IPS DF 19.7 (cell line): Measurements from ENCODE around the gene HHIPL1.
A peak's percentile ranks its signal among the peaks of the same experiment; 100 is the strongest.

Source experiments
- DNase-seq: peaks from one replicate; pipeline ENCODE4 v3.0.0-alpha.2; 2013; ENCODE audit warnings: low read depth, low spot score

HHIPL1 gene

GRCh38 chr14:99644723-99645544 lies at the start of gene HHIPL1:
HHIPL1 (plus strand) TSS chr14:99645129; CDS start chr14:99645208, 79 bp downstream.
- no peak for DNase-seq

GRCh38 chr14:99595524-99595923 lies 49.4 kb upstream of the HHIPL1 start:
- DNase-seq: no peak

GRCh38 chr14:99596071-99596627 lies 48.8 kb upstream of the HHIPL1 start:
- DNase-seq: no peak

GRCh38 chr14:99596772-99597171 lies 48.2 kb upstream of the HHIPL1 start:
- no peak for DNase-seq

- no peak for DNase-seq
Measured at GRCh38 chr14:99597911-99598600, 46.9 kb upstream of the HHIPL1 start.

- DNase-seq: no peak
Measured at GRCh38 chr14:99598774-99599173, 46.2 kb upstream of the HHIPL1 start.

- no peak for DNase-seq
Measured at GRCh38 chr14:99599393-99599792, 45.5 kb upstream of the HHIPL1 start.

- no peak for DNase-seq
Measured at GRCh38 chr14:99600232-99600888, 44.6 kb upstream of the HHIPL1 start.

GRCh38 chr14:99601361-99601831 lies 43.5 kb upstream of the HHIPL1 start:
- DNase-seq: no peak

GRCh38 chr14:99602054-99602787 lies 42.7 kb upstream of the HHIPL1 start:
- no peak for DNase-seq

GRCh38 chr14:99602788-99603415 lies 42.0 kb upstream of the HHIPL1 start:
- DNase-seq: no peak

- no peak for DNase-seq
Measured at GRCh38 chr14:99603471-99604277, 41.3 kb upstream of the HHIPL1 start, which contains the start of gene CCDC85C. CCDC85C (minus strand) TSS chr14:99604207; CDS start chr14:99603959, 248 bp downstream.

GRCh38 chr14:99604278-99604765 lies 40.6 kb upstream of the HHIPL1 start:
- DNase-seq: peak; percentile 89

- DNase-seq: no peak
Measured at GRCh38 chr14:99604766-99605298, 40.1 kb upstream of the HHIPL1 start.

- no peak for DNase-seq
Measured at GRCh38 chr14:99605299-99605961, 39.5 kb upstream of the HHIPL1 start.

GRCh38 chr14:99606359-99606758 lies 38.6 kb upstream of the HHIPL1 start:
- DNase-seq: no peak

GRCh38 chr14:99608591-99608990 lies 36.3 kb upstream of the HHIPL1 start:
- no peak for DNase-seq

- no peak for DNase-seq
Measured at GRCh38 chr14:99609245-99610170, 35.4 kb upstream of the HHIPL1 start.
